ENCODE results near the gene RALY.

DNA sequence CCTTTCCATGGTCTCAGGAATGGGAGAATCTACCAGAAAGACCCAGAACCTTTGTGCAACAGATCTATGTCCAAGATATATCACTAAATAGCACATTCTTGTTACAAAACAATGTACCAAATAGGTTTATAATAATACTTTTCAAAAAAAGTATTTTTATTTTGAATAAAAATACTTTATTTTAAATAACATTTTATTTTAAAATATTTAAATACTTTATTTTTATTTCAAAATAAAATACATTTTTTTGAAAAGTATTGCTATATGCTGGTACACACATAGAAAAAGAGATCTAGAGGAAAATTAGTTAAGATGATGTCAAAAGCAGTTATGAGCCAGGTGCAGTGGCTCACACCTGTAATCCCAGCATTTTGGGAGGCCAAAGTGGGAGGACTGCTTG is 16.8 kb upstream of the RALY start:
- TF ChIP-seq POLR2A (IDR thresholded peaks at IDR 0.05; ENCODE audit: low read depth, low read length) (no peak), POLR2AphosphoS5 (IDR thresholded peaks at IDR 0.05; ENCODE audit: low read depth, low read length) (no peak), TAF1 (IDR thresholded peaks at IDR 0.05; ENCODE audit: low read depth, low read length) (no peak), SPI1 (IDR thresholded peaks at IDR 0.05; ENCODE audit: low read depth, low read length) (no peak)

Data from GM12891 (cell line).